GM19438 (cell line): ENCODE measurements around the gene FHIT.

Source experiments
- ATAC-seq: cut with Tn5 transposase; IDR thresholded peaks from one replicate; pipeline ENCODE4 v1.9.1; 2021; ENCODE audit warnings: low read depth; ENCODE audit not compliant: unreplicated experiment

FHIT gene

DNA sequence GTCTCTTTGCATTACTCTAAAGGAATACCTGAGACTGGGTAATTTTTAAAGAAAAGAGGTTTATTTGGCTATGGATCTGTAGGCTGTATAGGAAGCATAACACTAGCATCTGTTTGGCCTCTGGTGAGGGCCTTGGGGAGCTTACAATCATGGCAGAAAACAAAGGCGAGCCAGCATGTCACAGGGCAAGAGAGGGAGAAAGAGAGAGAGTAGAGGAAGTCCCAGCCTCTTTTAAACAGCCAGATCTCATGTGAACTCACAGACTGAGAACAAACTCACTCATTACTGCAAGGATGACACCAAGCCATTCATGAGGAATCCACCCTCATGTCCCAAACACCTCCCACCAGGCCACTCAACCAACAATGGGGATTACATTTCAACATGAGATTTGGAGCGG, 974.6 kb downstream of the FHIT start:
- ATAC-seq = no peak

DNA sequence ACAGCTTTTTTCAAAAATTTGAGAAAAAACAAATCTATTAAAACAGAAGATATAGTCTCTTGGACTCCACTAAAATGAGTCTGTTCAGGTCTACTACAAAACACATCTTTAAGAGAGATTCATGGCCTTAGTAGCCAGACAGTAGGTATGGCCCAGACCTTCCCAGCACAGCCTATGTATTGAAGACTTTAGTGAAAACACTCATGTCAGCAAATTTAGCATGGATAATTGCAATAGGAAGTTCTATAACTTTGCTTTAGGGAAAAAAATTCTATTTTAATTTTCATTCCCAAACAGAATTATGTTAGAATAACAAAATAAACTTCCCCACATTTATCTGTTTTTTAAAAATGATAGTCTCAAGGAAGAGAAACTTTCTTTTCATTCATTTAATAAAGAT, 976.6 kb downstream of the FHIT start:
- ATAC-seq = no peak

DNA sequence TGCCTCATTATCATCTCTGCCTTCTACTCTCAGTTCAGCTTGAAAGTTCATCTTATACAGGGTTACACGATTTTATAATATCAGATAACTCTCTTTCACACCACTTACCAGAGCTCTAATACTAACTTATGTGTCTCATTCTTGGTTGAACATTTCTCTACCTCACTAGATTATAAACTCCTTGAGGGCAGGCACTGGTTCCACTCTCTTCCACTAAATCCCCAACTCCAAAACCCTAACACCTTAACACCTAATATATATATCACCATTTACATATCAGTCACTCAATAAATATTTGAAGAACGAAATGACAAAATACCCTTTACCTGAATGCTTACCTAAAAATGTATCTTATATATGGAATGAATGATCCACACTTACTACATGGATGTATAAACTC, 977.2 kb downstream of the FHIT start:
- ATAC-seq = no peak

DNA sequence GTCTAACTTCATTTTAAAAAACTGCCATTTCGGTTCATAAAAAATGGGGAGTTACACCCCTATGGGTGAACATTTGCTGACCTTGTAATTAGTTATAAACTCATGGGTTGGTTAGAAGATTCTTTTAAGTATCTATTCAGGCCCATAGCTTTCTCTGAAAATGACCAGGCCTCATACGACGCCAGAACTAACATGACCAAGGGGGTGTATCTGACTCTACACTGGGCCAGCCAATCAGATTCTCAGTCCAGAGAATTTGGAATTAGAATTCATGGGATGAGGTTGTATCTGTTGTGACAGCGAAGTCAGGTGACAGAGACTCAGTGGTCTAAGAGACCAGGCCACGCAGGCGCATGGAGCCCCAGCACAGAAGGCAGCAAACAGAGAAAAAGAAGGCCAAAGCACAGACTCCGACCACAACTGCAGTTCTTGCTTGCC, 981.4 kb downstream of the FHIT start:
- no peak for ATAC-seq

DNA sequence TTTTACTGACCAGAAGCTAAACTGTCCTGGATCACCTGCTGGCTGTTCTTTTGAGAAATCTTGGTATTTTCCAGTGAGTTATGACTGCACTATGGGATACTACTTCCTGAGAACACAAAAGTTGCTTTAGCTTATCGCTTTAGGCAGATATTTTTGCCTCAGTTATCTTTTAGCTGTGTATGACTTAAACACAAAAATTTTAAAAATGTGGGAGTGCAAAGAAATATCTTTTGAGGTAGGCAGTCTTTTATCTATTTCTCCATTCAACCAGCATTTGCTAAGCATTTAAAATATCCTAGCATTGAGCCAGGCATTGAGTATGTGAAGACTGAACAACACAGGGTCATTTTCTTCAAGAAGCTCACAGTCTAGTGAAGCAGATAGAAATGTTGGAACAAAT, 981.9 kb downstream of the FHIT start:
- no peak for ATAC-seq

DNA sequence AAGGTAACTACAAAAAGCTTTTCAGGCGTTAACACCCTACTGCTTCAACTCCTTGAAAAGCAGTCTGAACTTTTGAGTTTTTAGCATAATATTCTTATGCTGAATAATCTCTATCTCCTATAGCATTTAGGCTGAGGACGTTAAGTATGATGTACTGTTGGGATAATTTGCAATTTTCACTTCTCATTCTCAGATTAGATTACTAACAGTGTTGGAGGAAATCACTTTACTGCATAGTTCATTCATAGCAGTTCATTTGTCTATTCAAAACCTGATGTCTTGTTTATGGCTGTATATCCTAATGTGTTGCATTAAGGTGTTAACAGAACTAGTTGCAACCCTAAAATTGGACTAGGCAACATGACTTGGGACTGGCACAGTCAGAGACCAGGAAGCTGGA, 983.1 kb downstream of the FHIT start:
- no peak for ATAC-seq

DNA sequence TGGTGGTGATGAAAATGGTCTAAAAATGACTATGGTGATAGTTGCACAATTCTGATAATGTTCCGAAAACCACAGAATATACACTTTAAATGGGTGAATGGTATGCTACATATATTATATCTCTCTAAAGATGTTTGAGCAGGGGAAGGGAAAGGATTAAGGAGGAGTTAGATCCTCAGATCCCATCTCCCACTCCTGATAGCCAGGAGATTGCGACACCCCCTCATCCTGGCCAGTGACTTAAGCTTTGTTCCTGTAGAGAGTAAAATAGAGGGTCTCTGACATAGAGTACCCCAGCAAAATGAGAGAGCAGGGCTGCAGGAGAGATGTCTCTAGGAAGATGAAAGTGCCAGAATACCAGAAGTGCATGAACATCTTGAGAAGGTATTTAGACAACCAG, 984.8 kb downstream of the FHIT start:
- ATAC-seq = no peak

DNA sequence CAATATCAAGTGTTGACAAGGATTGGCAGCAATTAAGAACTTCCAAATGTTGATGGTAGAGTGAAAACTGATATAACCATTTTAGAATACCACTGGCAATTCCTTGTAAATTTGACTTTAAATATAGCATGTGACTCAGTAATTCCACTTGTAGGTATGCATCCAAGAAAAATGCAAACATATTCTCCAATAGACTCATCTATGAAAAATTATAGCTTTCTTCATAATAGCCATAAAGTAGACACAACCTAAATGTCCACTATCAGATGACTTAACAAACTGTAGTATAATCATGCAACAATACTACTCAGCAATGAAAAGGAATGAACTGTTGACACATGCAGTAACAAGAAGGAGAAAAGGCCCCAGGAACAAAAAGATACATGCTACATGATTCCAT, 988.1 kb downstream of the FHIT start:
- ATAC-seq = no peak

DNA sequence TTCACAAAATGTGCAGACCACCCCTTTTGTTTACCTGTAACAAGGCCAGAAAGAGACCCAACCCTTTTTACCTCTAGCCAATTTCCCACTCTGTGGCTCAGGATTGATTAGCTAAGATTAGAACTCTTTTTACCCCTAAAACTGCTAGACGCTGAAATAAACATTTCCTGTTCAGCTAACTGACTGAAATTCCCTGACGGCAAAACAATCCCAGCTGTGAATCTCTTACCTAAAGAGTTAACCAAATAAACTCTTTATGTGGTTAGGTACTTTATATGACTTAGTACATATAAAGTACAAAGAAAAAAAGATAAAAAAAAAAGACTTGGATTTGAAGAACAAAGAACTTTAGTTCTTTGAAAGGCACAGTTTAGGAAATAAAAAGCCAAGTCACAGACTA, 988.7 kb downstream of the FHIT start:
- no peak for ATAC-seq

DNA sequence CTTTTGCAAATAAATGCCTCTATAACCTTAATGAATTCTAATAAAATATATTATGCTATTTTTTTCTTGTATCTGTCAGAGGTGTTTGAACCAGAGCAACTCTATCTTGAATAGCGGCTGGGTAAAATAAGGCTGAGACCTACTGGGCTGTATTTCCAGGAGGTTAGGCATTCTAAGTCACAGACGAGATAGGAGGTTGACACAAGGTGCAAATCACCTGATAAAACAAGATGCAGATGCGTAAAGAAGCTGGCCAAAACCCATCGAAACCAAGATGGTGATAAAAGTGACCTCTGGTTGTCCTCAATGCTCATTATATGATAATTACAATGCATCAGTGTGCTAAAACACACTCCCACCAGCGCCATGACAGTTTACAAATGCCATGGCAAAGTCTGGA, 990.7 kb downstream of the FHIT start:
- no peak for ATAC-seq

DNA sequence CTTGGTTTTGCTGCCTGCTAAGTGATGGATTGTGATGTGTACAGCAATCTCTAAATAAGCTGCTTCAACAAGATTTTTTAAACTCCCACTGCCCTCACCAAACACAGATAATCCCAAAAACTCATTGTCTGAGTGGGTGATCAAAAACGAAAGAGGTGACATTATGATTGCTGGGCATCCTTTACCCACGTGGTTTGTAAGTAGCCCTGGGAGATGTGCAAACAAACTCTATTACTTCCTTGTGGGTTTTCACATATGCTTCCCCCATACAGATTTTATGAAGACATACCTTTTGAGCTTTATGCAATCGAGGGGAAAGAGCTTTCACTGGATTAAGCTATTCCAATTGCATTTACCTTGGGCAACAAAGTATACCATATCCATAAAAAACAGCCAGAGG, 1000.4 kb downstream of the FHIT start:
- ATAC-seq = no peak

DNA sequence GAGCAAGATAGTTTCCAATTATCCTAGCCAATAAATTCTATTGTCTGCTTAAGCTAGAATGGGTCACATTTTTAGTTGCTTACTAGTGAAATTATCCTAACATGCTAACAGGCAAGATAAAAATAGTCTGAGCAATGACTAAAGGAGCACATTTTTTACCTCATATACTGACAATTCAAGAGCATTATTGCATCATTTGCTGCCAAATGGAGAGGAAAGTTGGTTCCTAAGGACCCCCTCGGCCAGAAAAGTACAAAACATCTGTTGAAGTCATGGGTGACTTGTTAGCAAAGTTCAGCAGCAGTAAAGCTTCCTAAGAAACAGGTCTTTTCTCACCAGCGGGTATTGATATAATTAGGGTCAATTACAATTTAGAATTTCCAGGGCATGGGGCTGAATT, 1001.0 kb downstream of the FHIT start:
- no peak for ATAC-seq

DNA sequence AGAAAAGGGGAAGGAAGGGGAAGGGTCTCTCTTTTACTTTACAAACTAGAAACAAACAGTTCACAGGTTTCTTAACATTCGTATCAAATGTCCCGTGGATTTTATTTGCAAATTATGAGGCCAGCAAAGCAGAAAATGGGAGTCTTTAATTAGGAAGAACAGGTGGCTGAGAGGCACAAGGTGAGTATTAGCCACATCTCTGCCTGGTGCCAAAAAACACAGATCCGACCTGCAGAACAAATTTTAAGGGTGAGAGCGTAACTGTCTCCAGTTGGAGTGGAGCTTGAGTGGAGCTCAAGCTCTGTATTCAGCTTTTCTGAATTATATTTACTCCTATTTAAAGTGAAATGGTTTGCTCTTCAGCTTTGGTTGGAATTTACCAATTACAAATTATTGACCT, 1004.9 kb downstream of the FHIT start:
- ATAC-seq = no peak

DNA sequence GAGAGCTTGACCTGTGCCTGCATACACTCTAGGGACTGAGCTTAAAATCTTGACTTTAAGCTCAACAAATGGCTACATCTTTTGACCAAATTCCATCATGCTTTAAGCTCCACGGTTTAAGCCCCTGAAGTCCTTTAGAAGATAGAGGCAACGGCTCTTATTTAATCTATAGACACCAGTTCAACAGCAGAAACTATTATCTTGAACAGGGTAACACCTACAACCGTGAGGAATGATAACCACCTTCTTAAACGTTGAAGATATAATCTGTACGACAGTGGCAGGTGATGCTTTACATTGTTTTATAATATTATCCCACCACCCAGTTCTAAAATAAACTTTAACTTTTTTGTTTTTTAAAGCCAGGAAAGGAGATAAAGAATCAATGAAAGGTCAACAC, 1007.8 kb downstream of the FHIT start:
- no peak for ATAC-seq

DNA sequence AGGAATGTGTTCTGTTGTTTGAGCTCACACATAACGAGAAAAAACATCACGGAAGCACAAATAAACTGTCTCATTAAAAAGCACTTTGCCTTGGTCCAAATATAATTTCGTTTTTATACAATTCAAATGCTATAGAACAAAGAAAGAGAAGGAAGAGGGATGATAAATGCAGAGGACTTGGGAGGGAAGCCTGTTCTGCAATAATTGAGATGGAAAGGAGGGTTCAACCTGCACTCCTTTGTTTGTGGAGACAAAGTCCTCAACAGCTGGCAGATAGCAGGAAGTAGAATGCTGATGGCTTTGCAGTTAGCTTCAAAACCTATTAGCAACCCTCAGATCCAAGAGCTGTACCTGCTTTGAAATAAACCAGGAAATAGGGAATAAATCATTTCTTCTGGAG, 1010.8 kb downstream of the FHIT start:
- ATAC-seq = no peak

DNA sequence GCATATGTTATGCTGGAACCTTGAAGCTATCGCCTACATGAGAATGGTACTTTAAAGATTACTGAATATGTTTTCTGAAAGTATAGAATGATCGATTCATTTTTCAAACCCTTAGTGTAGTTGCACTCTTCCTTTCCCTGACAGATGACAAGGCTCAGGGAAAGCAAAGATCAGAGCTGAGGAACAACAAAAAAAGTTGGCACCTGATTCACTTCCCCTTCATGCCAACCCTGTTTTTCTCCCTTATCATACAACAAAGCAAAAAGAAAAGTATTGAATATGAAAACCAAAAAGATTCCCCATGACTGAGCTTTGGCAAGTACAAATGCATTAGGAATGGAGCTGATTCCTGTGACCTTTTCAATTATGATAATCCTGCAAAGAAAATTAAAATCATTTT, 1012.7 kb downstream of the FHIT start:
- no peak for ATAC-seq

DNA sequence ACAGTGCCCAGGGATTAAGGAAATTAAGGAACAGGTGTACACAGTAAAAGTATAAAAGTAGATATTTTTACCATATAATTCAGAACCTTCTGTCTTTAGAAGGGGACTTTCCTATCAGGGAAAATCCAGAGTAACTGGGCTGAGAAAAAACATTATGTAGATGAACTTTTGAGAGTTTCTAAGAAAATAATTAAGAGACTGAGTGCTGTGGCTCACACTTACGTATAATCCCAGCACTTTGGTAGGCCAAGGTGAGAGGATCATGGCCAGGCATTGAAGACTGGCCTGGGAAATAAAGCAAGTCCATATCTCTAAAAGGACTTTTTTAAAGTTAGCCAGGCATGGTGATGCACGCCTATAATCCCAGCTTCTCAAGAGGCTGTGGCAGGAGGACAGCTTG, 1021.8 kb downstream of the FHIT start:
- no peak for ATAC-seq

DNA sequence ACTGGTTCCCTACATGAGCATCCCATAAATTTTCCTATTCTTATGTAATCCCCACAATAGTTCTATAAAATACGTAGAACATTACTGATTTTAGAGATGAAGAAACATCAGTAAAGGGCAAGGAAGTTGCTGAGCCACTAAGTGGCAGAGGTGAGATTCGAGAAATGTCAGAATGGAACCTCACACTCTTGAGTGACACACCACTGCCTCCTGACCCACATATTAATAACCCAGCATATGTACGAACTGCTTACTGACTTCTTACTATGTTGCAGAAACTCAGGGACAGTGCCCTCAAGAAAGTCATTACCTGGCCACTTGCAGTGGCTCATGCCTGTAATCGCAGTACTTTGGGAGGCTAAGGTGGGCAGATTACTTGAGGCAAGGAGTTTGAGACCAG, 1022.4 kb downstream of the FHIT start:
- ATAC-seq = no peak

DNA sequence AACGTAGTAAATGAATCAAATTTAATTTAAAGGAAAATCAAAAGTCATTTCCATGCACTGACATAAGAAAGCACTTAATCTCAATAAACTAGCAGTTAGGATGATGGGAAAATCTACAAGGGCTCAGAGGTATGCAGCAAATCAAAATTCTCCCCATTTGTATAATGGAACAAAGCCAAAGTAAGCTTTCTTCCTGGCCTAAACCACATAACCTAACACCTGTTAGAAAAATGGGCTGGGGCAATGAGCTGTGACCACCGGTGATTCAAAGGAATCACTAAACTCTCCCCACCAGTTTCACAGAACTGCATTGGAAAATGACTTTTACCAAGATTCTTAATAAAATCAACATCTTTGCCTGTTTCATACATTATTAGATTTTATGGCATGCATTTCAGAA, 1024.3 kb downstream of the FHIT start:
- no peak for ATAC-seq

DNA sequence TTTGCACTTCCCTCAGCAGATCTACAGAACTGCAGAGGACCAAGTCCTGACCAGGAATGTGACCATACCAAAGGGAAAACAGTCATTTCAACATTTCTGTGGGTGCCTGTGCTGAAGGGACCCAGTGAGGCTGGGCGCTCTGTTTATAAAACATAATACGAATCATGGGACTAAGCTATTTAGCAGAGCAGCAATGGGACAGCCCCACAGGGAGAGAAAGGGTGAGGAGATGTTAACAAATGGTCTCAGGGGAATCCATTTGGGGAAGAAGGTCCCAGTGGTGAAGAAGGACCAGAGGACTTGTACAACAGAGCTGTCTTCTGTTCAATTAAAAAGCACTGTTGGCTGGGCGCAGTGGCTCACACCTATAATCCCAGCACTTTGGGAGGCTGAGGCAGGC, 1025.4 kb downstream of the FHIT start:
- ATAC-seq = no peak

DNA sequence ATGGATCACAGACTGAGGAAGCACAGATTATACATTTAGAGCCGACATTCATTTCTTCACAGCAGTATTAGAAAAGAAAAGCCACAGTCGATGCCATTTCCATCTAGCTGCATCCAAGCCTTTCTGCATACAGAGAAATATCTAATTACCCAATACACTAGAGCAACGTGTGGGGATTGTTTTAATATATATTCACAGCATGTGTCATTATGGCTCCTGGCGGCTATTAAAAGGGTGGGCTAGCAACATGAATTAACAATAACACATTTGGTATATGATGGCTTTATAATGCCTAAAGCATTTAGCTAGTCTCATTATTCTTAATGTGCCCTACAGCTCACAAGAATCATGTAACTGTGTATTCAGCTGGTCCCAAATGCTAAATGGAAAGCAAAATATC, 1030.5 kb downstream of the FHIT start:
- no peak for ATAC-seq

DNA sequence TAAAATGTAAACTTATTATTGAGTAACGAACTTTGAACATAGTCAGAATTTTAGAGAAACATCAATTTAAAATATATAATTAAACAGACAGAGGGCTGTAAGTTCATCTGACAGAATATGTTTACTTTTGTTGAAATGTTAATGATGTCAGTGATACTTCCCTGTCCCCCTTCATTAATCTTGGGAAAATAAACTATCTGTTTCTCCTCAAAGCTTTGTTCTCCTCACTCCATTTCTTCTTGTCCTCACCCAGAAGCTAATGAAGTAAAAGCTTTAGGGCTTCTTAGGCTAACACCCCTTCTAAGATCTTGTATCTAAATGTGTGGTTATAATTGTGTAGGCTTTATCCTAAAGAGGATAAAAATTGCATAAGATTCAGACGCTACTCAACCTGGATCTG, 1031.8 kb downstream of the FHIT start:
- no peak for ATAC-seq

DNA sequence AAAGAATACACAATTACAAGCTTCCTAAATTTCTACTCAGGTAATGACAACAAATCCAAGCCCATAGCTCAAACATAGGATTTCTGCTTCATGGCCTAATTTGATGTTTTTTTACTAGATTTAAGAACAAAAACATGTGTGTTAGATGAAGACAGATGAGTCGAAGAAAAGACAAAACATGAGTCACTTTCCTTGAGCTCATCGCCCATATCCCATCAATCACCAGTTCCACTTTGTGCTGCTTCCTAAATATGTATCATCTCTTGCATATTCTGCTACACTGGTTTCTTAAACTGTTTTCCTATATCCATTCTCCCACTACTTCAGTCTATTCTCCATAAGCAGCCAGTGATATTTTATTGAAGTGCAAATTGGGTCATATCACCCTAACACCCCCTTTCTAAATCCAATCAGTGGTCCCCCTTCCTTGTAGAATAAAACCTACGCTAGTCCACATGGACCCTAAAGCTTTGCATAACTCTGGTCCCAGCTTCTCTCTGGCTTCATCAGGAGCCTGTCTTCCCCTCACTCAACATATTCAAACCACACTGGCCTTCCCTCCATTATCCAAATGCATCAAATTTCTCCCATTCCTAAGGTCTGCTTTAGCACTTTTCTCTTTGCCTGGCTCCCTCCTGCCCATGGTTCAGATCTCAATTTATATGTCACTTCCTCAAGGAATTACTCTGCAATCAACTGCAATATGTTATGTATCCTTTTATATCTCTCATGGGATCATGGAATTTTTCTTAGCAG, 1033.9 kb downstream of the FHIT start:
- no peak for ATAC-seq
